A549 (cell line): ENCODE results near the gene CD300A. TPM values are rescaled to one million over a fixed set of nuclear protein-coding genes. Genes with fewer than 3 reads are reported as not detected.

Source experiments
- ATAC-seq, 2 experiments: fragments of 200-7000 bp in 1 of 2; fragments of >200 bp in 1 of 2; cut with Nextera tagmentation in 1 of 2; cut with Tn5 transposase in 1 of 2; 3 replicates each; pipeline versions ENCODE4 v1.8.0 to v1.9.1; 2018 to 2020; ENCODE audit warnings: mild to moderate bottlenecking in 1 of 2, moderate library complexity in 1 of 2
- CTCF ChIA-PET: fragments of 300-600 bp; sonication (Branson Sonifier 250); formaldehyde crosslinking; extraction: SDS; loops from one replicate; lab custom pipeline; 2021; ENCODE audit warnings: antibody characterized with exemption, inconsistent platforms; lab: Yijun Ruan, JAX
- POLR2A ChIA-PET: fragments of 350-600 bp; formaldehyde crosslinking; extraction: SDS; loops from one replicate; lab custom pipeline; 2021; ENCODE audit warnings: antibody characterized with exemption, inconsistent platforms; lab: Yijun Ruan, JAX
- DNase-seq, 2 experiments: peaks; one replicate each; pipeline versions ENCODE4 v3.0.0 to v3.0.0-alpha.2; 2011 to 2016; ENCODE audit warnings: low read depth in 1 of 2, low spot score in 1 of 2
- FAIRE-seq: peaks from 2 replicates; lab custom pipeline; 2011; peaks lifted over from hg19 to GRCh38; lab: Jason Lieb, UNC
- H3K27ac ChIP-seq, 2 experiments: fragments of >200 bp; sonication (Bioruptor Twin); formaldehyde crosslinking; 3 replicates each; pipeline ENCODE4 v1.5.1; 2016 to 2017
- H3K4me1 ChIP-seq: fragments of >200 bp; sonication (Bioruptor Twin); formaldehyde crosslinking; 3 replicates; pipeline ENCODE4 v1.6.1; 2016
- H3K4me2 ChIP-seq: fragments of >200 bp; sonication (Bioruptor Twin); formaldehyde crosslinking; 3 replicates; pipeline ENCODE4 v1.6.1; 2016
- H3K4me3 ChIP-seq: fragments of >200 bp; sonication (Bioruptor Twin); formaldehyde crosslinking; 3 replicates; pipeline ENCODE4 v1.5.1; 2016
- H3K9me3 ChIP-seq: fragments of >200 bp; sonication (Bioruptor Twin); formaldehyde crosslinking; 3 replicates; pipeline ENCODE4 v1.6.1; 2016
- ATOH8 ChIP-seq: fragments of 250-450 bp; sonication (Bioruptor Pico); IDR thresholded peaks from 2 replicates; pipeline ENCODE4 v1.5.0; 2020; ENCODE audit warnings: low read depth, mild to moderate bottlenecking, moderate library complexity
- BCL3 ChIP-seq: fragments of >200 bp; sonication (Bioruptor Twin); formaldehyde crosslinking; IDR thresholded peaks from 3 replicates; pipeline ENCODE4 v1.6.1; 2016
- BHLHE40 ChIP-seq: IDR thresholded peaks from 2 replicates; pipeline ENCODE4 v1.6.1; 2012; ENCODE audit warnings: low read depth, low read length, inconsistent platforms
- CHD2 ChIP-seq: fragments of 150-350 bp; IDR thresholded peaks from 2 replicates; pipeline ENCODE4 v1.6.1; 2014; ENCODE audit warnings: low read length; ENCODE audit not compliant: partially characterized antibody
- ESRRA ChIP-seq: fragments of 150-350 bp; IDR thresholded peaks from 2 replicates; pipeline ENCODE4 v1.6.1; 2014; ENCODE audit warnings: mild to moderate bottlenecking, low read length, borderline replicate concordance
- HMGXB4 ChIP-seq: fragments of 250-450 bp; sonication (Bioruptor Pico); IDR thresholded peaks from 2 replicates; pipeline ENCODE4 v1.5.0; 2021; ENCODE audit warnings: mild to moderate bottlenecking, moderate library complexity, borderline replicate concordance
- HOXA7 ChIP-seq: fragments of 250-450 bp; sonication (Bioruptor Pico); IDR thresholded peaks from 2 replicates; pipeline ENCODE4 v1.5.0; 2020; ENCODE audit warnings: mild to moderate bottlenecking, moderate library complexity
- HOXB13 ChIP-seq: fragments of 250-450 bp; sonication (Bioruptor Pico); IDR thresholded peaks from 2 replicates; pipeline ENCODE4 v1.5.0; 2020; ENCODE audit warnings: low read depth, mild to moderate bottlenecking, moderate library complexity
- HOXB5 ChIP-seq: fragments of 250-450 bp; sonication (Bioruptor Pico); IDR thresholded peaks from 2 replicates; pipeline ENCODE4 v1.5.0; 2020; ENCODE audit warnings: mild to moderate bottlenecking, moderate library complexity
- JUN ChIP-seq, 2 experiments: fragments of >200 bp; sonication (Bioruptor Twin); formaldehyde crosslinking; IDR thresholded peaks; 2 replicates in 1 of 2; 3 replicates in 1 of 2; pipeline ENCODE4 v1.6.1; 2016 to 2017
- KDM1A ChIP-seq: fragments of 200-600 bp; sonication (generic); IDR thresholded peaks from 2 replicates; pipeline ENCODE4 v1.6.1; 2016; ENCODE audit warnings: low read depth, mild to moderate bottlenecking
- KDM5A ChIP-seq: fragments of 200-600 bp; sonication (generic); IDR thresholded peaks from 2 replicates; pipeline ENCODE4 v1.6.1; 2016; ENCODE audit warnings: antibody characterized with exemption, mild to moderate bottlenecking
- NFE2L2 ChIP-seq: fragments of 150-350 bp; conservative IDR thresholded peaks from 2 replicates; pipeline ENCODE4 v1.6.1; 2014; ENCODE audit warnings: low read length
- NPAS2 ChIP-seq: fragments of 250-450 bp; sonication (Bioruptor Pico); IDR thresholded peaks from 2 replicates; pipeline ENCODE4 v1.8.0; 2022; ENCODE audit warnings: mild to moderate bottlenecking, moderate library complexity, borderline replicate concordance
- NR3C1 ChIP-seq: fragments of >200 bp; sonication (Bioruptor Twin); formaldehyde crosslinking; IDR thresholded peaks from 3 replicates; pipeline ENCODE4 v1.6.1; 2017
- POLR2AphosphoS2 ChIP-seq: conservative IDR thresholded peaks from 2 replicates; pipeline ENCODE4 v1.6.1; 2012; ENCODE audit warnings: low read length, improper control_type of control experiment, inconsistent platforms
- RAD21 ChIP-seq, 2 experiments: fragments of >200 bp in 1 of 2; sonication (Bioruptor Twin) in 1 of 2; formaldehyde crosslinking in 1 of 2; IDR thresholded peaks in 1 of 2; conservative IDR thresholded peaks in 1 of 2; 2 replicates in 1 of 2; 3 replicates in 1 of 2; pipeline ENCODE4 v1.6.1; 2012 to 2018; ENCODE audit warnings: inconsistent platforms in 1 of 2
- RARB ChIP-seq: fragments of 250-450 bp; sonication (Bioruptor Pico); IDR thresholded peaks from 2 replicates; pipeline ENCODE4 v1.8.0; 2021; ENCODE audit warnings: mild to moderate bottlenecking, moderate library complexity
- RNF2 ChIP-seq: fragments of 200-600 bp; sonication (generic); IDR thresholded peaks from 2 replicates; pipeline ENCODE4 v1.6.1; 2016; ENCODE audit warnings: low read depth, mild to moderate bottlenecking, antibody characterized with exemption, moderate library complexity, borderline replicate concordance
- SREBF2 ChIP-seq: fragments of 450-650 bp; IDR thresholded peaks from 2 replicates; pipeline ENCODE4 v1.6.1; 2014; ENCODE audit warnings: mild to moderate bottlenecking, moderate library complexity
- TP53 ChIP-seq: fragments of 250-450 bp; sonication (Bioruptor Pico); IDR thresholded peaks from 2 replicates; pipeline ENCODE4 v1.5.0; 2021; ENCODE audit warnings: mild to moderate bottlenecking, moderate library complexity
- ZC3H11A ChIP-seq: fragments of 450-650 bp; IDR thresholded peaks from 2 replicates; pipeline ENCODE4 v1.6.1; 2014; ENCODE audit warnings: antibody characterized with exemption, mild to moderate bottlenecking
- ZNF302 ChIP-seq: fragments of 250-450 bp; sonication (Bioruptor Pico); IDR thresholded peaks from 2 replicates; pipeline ENCODE4 v1.9.0; 2021; ENCODE audit warnings: inconsistent platforms, mild to moderate bottlenecking, moderate library complexity
- WGBS: methylation state at CpG from one replicate; pipeline ENCODE4 v1.1.6; 2017; ENCODE audit errors: missing lambda C conversion rate; 5-methylcytosine and 5-hydroxymethylcytosine counted together
- polyA plus RNA-seq, 4 experiments: library from polyadenylated mRNA; depleted of rRNA in 3 of 4; stranded (reverse); fragments of >200 nt; fragmentation: RNase III in 1 of 4; extraction: RNeasy Plus Mini Kit Qiagen cat#74134 plus additional on column Dnase treatment in 1 of 4; gene quantifications; 2 replicates in 3 of 4; 3 replicates in 1 of 4; pipeline ENCODE4 v1.2.3, GENCODE V29; 2011 to 2017
- TF ChIP-seq, protein P1 (sequence below): fragments of 150-350 bp; IDR thresholded peaks from 2 replicates; pipeline ENCODE4 v1.6.1; 2014; ENCODE audit warnings: low read depth, mild to moderate bottlenecking, low read length
- TF ChIP-seq, protein P2 (sequence below): fragments of 450-650 bp; IDR thresholded peaks from 2 replicates; pipeline ENCODE4 v1.6.1; 2014; ENCODE audit warnings: antibody characterized with exemption
- TF ChIP-seq, protein P3 (sequence below): IDR thresholded peaks from 2 replicates; pipeline ENCODE4 v1.6.1; 2012

The CD300A gene
- polyA plus RNA-seq, 2 of the 4 experiments (the other 2 are of a cell fraction): not detected

DNA sequence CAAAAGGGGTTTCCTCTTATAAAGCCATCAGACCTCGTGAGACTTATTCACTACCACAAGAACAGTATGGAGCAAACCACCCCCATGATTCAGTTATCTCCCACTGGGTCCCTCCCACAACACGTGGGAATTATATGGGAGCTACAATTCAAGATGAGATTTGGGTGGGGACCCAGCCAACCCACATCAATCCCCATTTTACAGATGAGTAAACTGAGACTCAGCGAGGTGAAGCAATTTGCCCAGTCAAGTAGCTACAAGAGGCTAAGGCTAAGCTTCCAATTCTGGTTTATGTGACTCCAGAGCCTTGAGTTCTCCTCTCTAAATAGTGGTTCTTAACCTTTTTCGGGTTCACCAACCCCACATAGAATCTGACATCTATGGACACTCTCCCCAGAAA is 8.8 kb downstream of the CD300A start:
- H3K27ac ChIP-seq: no peak overlapping the region
- WGBS: 23% methylated on average over 4 of the region's 4 CpGs
- H3K9me3 ChIP-seq: peaks cover 23% of the 10 kb centered on the region
- TF ChIP-seq RAD21 (conservative IDR thresholded peaks at IDR 0.05 in 1 of 2, IDR thresholded peaks at IDR 0.05 in 1 of 2) (no peak), ZNF302 (CRISPR knock-in tag) (no peak), CHD2 (no peak), ATOH8 (CRISPR knock-in tag) (no peak), BCL3 (no peak), TP53 (CRISPR knock-in tag) (no peak), KDM5A (no peak), RNF2 (no peak), SREBF2 (no peak), HOXB5 (no peak), ZC3H11A (no peak), HOXB13 (no peak), HMGXB4 (CRISPR knock-in tag) (no peak), RARB (CRISPR knock-in tag) (no peak), HOXA7 (CRISPR knock-in tag) (no peak), JUN (IDR thresholded peaks at IDR 0.05) (no peak), ESRRA (no peak), POLR2AphosphoS2 (no peak)
- TF ChIP-seq, protein P1, sequence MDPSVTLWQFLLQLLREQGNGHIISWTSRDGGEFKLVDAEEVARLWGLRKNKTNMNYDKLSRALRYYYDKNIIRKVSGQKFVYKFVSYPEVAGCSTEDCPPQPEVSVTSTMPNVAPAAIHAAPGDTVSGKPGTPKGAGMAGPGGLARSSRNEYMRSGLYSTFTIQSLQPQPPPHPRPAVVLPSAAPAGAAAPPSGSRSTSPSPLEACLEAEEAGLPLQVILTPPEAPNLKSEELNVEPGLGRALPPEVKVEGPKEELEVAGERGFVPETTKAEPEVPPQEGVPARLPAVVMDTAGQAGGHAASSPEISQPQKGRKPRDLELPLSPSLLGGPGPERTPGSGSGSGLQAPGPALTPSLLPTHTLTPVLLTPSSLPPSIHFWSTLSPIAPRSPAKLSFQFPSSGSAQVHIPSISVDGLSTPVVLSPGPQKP: no peak
- FAIRE-seq (no peak), DNase-seq (no peak), ATAC-seq (no peak)
- ChIA-PET CTCF (interaction anchor here (0.7 to 11.3 kb wide), 5 partner anchors 16 to 128 kb away, joined by 3 to 86 read pairs (median 4); no protein-coding TSS in a partner anchor), POLR2A (no interaction called here)
- no peak overlapping the region for H3K4me3 ChIP-seq
- H3K4me1 ChIP-seq: no peaks in the 10 kb centered on the region
- H3K4me2 ChIP-seq: no peak overlapping the region

DNA sequence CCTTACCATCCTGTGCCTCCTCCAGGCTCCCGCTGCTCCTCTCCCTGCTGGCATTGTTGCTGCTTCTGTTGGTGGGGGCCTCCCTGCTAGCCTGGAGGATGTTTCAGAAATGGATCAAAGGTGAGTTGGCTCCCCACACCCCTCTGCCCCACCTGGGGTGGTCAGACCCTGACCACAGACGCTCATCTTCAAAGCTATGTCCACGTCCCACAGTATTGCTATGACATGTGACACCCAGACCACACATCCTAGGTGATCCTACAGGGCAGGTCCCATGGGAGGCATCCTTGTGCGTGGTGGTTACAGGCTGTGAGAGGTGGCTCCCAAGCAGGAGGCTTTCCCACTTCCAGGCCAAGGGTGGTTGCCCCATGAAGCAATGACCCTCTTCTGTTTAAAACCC is 11.0 kb downstream of the CD300A start:
- ChIA-PET CTCF (interaction anchor here (2.6 kb wide), 1 partner anchor 109 kb away, joined by 8 read pairs; no protein-coding TSS in a partner anchor), POLR2A (no interaction called here)
- H3K4me2 ChIP-seq: no peak overlapping the region
- H3K4me3 ChIP-seq: no peak overlapping the region
- no peaks in the 10 kb centered on the region for H3K4me1 ChIP-seq
- H3K27ac ChIP-seq: no peak overlapping the region
- FAIRE-seq (no peak), ATAC-seq (no peak), DNase-seq (no peak)
- TF ChIP-seq ESRRA (no peak), NPAS2 (CRISPR knock-in tag) (no peak), BHLHE40 (no peak), NFE2L2 (no peak), NR3C1 (no peak), KDM1A (no peak)
- TF ChIP-seq, protein P2, sequence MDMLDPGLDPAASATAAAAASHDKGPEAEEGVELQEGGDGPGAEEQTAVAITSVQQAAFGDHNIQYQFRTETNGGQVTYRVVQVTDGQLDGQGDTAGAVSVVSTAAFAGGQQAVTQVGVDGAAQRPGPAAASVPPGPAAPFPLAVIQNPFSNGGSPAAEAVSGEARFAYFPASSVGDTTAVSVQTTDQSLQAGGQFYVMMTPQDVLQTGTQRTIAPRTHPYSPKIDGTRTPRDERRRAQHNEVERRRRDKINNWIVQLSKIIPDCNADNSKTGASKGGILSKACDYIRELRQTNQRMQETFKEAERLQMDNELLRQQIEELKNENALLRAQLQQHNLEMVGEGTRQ: no peak
- TF ChIP-seq, protein P3, sequence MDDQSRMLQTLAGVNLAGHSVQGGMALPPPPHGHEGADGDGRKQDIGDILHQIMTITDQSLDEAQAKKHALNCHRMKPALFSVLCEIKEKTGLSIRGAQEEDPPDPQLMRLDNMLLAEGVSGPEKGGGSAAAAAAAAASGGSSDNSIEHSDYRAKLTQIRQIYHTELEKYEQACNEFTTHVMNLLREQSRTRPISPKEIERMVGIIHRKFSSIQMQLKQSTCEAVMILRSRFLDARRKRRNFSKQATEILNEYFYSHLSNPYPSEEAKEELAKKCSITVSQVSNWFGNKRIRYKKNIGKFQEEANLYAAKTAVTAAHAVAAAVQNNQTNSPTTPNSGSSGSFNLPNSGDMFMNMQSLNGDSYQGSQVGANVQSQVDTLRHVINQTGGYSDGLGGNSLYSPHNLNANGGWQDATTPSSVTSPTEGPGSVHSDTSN: no peak
- WGBS: 31% methylated on average over 4 of the region's 4 CpGs
- H3K9me3 ChIP-seq: peaks cover 23% of the 10 kb centered on the region
